GM23248 (cell line): ENCODE data around the gene GABBR2.

Source experiments
- EZH2 ChIP-seq: fragments of 200-600 bp; sonication (generic); IDR thresholded peaks from 2 replicates; pipeline ENCODE4 v1.6.1; 2018; ENCODE audit warnings: antibody characterized with exemption, mild to moderate bottlenecking; ENCODE audit not compliant: insufficient read depth, poor library complexity, severe bottlenecking
- EZH2phosphoT487 ChIP-seq: fragments of 200-600 bp; sonication (generic); IDR thresholded peaks from 2 replicates; pipeline ENCODE4 v1.6.1; 2018; ENCODE audit warnings: antibody characterized with exemption, moderate library complexity, mild to moderate bottlenecking, low read depth; ENCODE audit not compliant: insufficient read depth

DNA sequence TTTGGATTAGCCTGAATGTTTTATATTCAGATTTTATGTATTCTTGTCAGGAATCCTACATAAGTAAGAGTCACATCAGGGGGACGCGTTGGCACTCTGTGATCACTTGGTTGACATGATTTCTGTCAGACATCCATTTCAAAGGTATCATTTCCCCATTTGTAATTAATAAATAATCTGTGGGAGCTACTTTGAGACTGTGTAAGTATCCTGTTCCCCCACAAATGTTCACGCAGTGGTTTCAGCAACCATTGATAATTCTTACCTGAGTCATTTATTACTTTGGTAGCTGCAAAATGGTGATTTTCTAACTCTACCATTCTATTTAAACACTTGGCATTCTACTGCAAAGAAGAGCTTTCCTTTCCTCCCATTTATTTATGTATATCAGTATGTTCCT, 396.4 kb downstream of the GABBR2 start:
- TF ChIP-seq EZH2 (no peak), EZH2phosphoT487 (no peak)
